Measurements from ENCODE around the gene CD276. TPM values are rescaled to one million over a fixed set of nuclear protein-coding genes. Genes with fewer than 3 reads are reported as not detected.

CD276 gene
- total RNA-seq, 1 donor from 2014 or later: 207 TPM

DNA sequence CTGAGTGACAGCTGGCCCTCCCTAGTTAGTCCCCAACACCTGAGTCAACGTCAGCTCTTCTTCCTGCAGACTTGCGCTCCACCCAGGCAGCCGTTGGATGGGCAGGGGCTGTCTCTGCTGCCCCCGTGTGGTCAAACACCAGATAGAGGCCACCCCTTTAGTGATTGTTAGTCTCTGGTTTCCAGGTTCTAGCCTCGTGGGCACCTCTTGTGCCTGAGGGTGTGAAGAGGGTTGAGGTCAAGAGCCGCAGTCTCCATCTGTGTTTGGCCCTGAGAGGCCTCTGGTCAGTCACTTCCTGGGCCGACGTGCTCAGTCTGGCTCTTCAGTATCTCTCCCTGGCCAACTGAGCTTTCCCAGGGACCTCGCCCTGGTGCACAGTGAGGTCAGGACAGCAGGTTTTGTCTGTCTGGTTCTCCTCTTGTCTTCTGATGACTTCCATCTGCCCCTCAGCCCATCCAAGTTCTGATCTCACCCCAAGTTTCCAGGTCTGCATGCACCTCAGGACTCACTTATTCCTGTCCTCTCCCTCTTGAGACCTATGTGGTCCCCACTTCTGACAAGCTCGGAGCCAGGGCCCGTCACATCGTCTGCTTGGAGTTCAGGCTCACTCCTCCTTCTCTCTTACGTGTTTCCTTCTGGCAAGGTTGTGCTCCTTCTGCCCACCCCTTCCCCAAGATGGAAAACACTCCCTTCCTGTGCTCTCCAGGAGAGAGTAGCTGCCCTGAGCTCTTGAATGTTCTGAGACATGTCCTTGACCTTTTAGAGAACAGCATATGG, 20.9 kb downstream of the CD276 start:
- Mint-ChIP-seq H3K27ac (no peak overlapping the region), H3K36me3 (ENCODE audit: insufficient read depth) (peaks cover 22% of the 10 kb centered on the region), H3K4me3 (ENCODE audit: low read depth) (no peak overlapping the region), H3K27me3 (no peaks in the 10 kb centered on the region), H3K9me3 (ENCODE audit: low read depth) (no peaks in the 10 kb centered on the region), H3K4me1 (ENCODE audit: low read depth) (no peaks in the 10 kb centered on the region)
- peak; percentile 51 for DNase-seq (ENCODE audit: low spot score, unreplicated experiment)
- peak; percentile 82 for TF ChIP-seq CTCF (IDR thresholded peaks at IDR 0.05; ENCODE audit: unreplicated experiment)

- TF ChIP-seq CTCF (IDR thresholded peaks at IDR 0.05; ENCODE audit: unreplicated experiment): no peak
- no peaks in the 10 kb centered on the region for H3K27me3 Mint-ChIP-seq
- H3K4me1 Mint-ChIP-seq (ENCODE audit: low read depth): no peaks in the 10 kb centered on the region
- peaks cover 25% of the 10 kb centered on the region for H3K36me3 Mint-ChIP-seq (ENCODE audit: insufficient read depth)
- no peaks in the 10 kb centered on the region for H3K9me3 Mint-ChIP-seq (ENCODE audit: low read depth)
- DNase-seq (ENCODE audit: low spot score, unreplicated experiment): no peak
- H3K4me3 Mint-ChIP-seq (ENCODE audit: low read depth): no peak overlapping the region
- H3K27ac Mint-ChIP-seq: peak overlapping the region; percentile 42
These were observed 24.5 kb downstream of the CD276 start for GRCh38 chr15:73708691-73709090.

DNA sequence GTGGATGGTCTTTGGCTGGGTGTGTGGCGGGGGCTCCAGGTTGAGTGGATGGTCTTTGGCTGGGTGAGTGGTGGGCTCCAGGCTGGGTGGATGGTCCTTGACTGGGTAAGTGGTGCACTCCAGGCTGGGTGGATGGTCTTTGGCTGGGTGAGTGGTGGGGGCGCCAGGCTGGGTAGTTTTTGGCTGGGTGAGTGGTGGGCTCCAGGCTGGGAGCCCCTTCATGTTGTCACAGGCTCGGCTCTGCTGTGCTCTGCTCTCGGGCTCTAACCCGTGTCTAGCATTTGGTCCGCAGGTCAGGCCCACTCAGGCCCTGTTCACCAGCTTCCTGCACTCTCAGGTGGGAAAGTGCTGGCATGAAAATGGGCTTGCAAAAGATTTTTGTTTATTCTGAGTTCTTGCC, 25.1 kb downstream of the CD276 start:
- no peak for TF ChIP-seq CTCF (IDR thresholded peaks at IDR 0.05; ENCODE audit: unreplicated experiment)
- peaks cover 25% of the 10 kb centered on the region for H3K36me3 Mint-ChIP-seq (ENCODE audit: insufficient read depth)
- no peak overlapping the region for H3K4me3 Mint-ChIP-seq (ENCODE audit: low read depth)
- H3K9me3 Mint-ChIP-seq (ENCODE audit: low read depth): no peaks in the 10 kb centered on the region
- DNase-seq (ENCODE audit: low spot score, unreplicated experiment): no peak
- no peaks in the 10 kb centered on the region for H3K4me1 Mint-ChIP-seq (ENCODE audit: low read depth)
- no peaks in the 10 kb centered on the region for H3K27me3 Mint-ChIP-seq
- no peak overlapping the region for H3K27ac Mint-ChIP-seq

- Mint-ChIP-seq H3K27me3 (no peaks in the 10 kb centered on the region), H3K4me1 (ENCODE audit: low read depth) (no peaks in the 10 kb centered on the region), H3K27ac (no peak overlapping the region), H3K9me3 (ENCODE audit: low read depth) (no peaks in the 10 kb centered on the region), H3K4me3 (ENCODE audit: low read depth) (no peak overlapping the region), H3K36me3 (ENCODE audit: insufficient read depth) (peaks cover 25% of the 10 kb centered on the region)
- no peak for DNase-seq (ENCODE audit: low spot score, unreplicated experiment)
- TF ChIP-seq CTCF (IDR thresholded peaks at IDR 0.05; ENCODE audit: unreplicated experiment): no peak
These were observed 25.5 kb downstream of the CD276 start for GRCh38 chr15:73709686-73710085.

- H3K9me3 Mint-ChIP-seq (ENCODE audit: low read depth): no peaks in the 10 kb centered on the region
- no peak for TF ChIP-seq CTCF (IDR thresholded peaks at IDR 0.05; ENCODE audit: unreplicated experiment)
- H3K4me1 Mint-ChIP-seq (ENCODE audit: low read depth): no peaks in the 10 kb centered on the region
- H3K27me3 Mint-ChIP-seq: no peaks in the 10 kb centered on the region
- no peak for DNase-seq (ENCODE audit: low spot score, unreplicated experiment)
- H3K4me3 Mint-ChIP-seq (ENCODE audit: low read depth): no peak overlapping the region
- H3K27ac Mint-ChIP-seq: no peak overlapping the region
- peaks cover 22% of the 10 kb centered on the region for H3K36me3 Mint-ChIP-seq (ENCODE audit: insufficient read depth)
These were observed 26.1 kb downstream of the CD276 start for GRCh38 chr15:73710321-73710720.
